Measurements from ENCODE around the gene ANXA2.

Gene ANXA2

GRCh38 chr15:60371175-60372051 is 26.4 kb downstream of the ANXA2 start:
- DNase-seq (ENCODE audit: low read depth), result no peak
- no peak overlapping the region for H3K4me3 ChIP-seq (ENCODE audit: low read depth, low read length)
- no peak for TF ChIP-seq CTCF (IDR thresholded peaks at IDR 0.05; ENCODE audit: low read depth, low read length)
- TF ChIP-seq POLR2A (IDR thresholded peaks at IDR 0.05; ENCODE audit: extremely low read depth, insufficient read length), result no peak
- TF ChIP-seq MYC (IDR thresholded peaks at IDR 0.05; ENCODE audit: low read depth, low read length), result no peak
- no peak for TF ChIP-seq MAX (IDR thresholded peaks at IDR 0.05; ENCODE audit: low read depth, low read length)

GRCh38 chr15:60370869-60371136 is 27.0 kb downstream of the ANXA2 start:
- no peak for DNase-seq (ENCODE audit: low read depth)
- no peak overlapping the region for H3K4me3 ChIP-seq (ENCODE audit: low read depth, low read length)
- TF ChIP-seq POLR2A (IDR thresholded peaks at IDR 0.05; ENCODE audit: extremely low read depth, insufficient read length) (no peak), CTCF (IDR thresholded peaks at IDR 0.05; ENCODE audit: low read depth, low read length) (no peak), MAX (IDR thresholded peaks at IDR 0.05; ENCODE audit: low read depth, low read length) (no peak), MYC (IDR thresholded peaks at IDR 0.05; ENCODE audit: low read depth, low read length) (no peak)

- TF ChIP-seq MAX (IDR thresholded peaks at IDR 0.05; ENCODE audit: low read depth, low read length), result no peak
- no peak overlapping the region for H3K4me3 ChIP-seq (ENCODE audit: low read depth, low read length)
- DNase-seq (ENCODE audit: low read depth), result no peak
These were observed 27.5 kb downstream of the ANXA2 start for GRCh38 chr15:60370105-60370868.

GRCh38 chr15:60369696-60370095 is 28.1 kb downstream of the ANXA2 start:
- no peak overlapping the region for H3K4me3 ChIP-seq (ENCODE audit: low read depth, low read length)
- no peak for TF ChIP-seq MYC (IDR thresholded peaks at IDR 0.05; ENCODE audit: low read depth, low read length)
- no peak for TF ChIP-seq CTCF (IDR thresholded peaks at IDR 0.05; ENCODE audit: low read depth, low read length)
- TF ChIP-seq MAX (IDR thresholded peaks at IDR 0.05; ENCODE audit: low read depth, low read length), result no peak
- TF ChIP-seq POLR2A (IDR thresholded peaks at IDR 0.05; ENCODE audit: extremely low read depth, insufficient read length), result no peak
- DNase-seq (ENCODE audit: low read depth), result no peak

GRCh38 chr15:60364612-60364924 is 33.2 kb downstream of the ANXA2 start:
- no peak overlapping the region for H3K4me3 ChIP-seq (ENCODE audit: low read depth, low read length)
- TF ChIP-seq MYC (IDR thresholded peaks at IDR 0.05; ENCODE audit: low read depth, low read length), result no peak
- no peak for TF ChIP-seq MAX (IDR thresholded peaks at IDR 0.05; ENCODE audit: low read depth, low read length)
- no peak for TF ChIP-seq POLR2A (IDR thresholded peaks at IDR 0.05; ENCODE audit: extremely low read depth, insufficient read length)
- DNase-seq (ENCODE audit: low read depth), result no peak

GRCh38 chr15:60363903-60364611 is 33.7 kb downstream of the ANXA2 start:
- no peak overlapping the region for H3K4me3 ChIP-seq (ENCODE audit: low read depth, low read length)
- TF ChIP-seq CTCF (IDR thresholded peaks at IDR 0.05; ENCODE audit: low read depth, low read length) (no peak), MYC (IDR thresholded peaks at IDR 0.05; ENCODE audit: low read depth, low read length) (no peak), POLR2A (IDR thresholded peaks at IDR 0.05; ENCODE audit: extremely low read depth, insufficient read length) (no peak), MAX (IDR thresholded peaks at IDR 0.05; ENCODE audit: low read depth, low read length) (no peak)
- no peak for DNase-seq (ENCODE audit: low read depth)
